ENCODE results near the gene ANK2.

Gene ANK2

GRCh38 chr4:113049421-113050370, at the start of gene ANK2:
ANK2 (plus strand) TSS chr4:113049653; CDS start chr4:113049729, 76 bp downstream.
- peak; percentile 76 for DNase-seq (ENCODE audit: low spot score)

DNA sequence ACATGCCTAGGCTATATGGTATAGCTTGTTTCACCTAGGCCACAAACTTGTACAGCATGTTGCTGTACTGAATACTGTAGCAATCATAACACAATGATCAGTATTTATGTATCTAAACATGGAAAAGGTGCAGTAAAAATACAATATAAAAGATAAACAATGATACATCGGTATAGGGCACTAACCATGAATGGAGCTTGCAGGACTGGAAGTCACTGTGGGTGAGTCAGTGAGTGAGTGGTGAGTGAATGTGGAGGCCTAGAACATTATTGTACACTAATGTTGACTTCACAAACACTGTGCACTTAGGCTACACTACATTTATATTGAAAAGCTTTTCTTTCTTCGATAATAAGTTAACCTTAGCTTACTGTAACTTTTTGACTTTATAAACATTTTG, 45.6 kb upstream of the ANK2 start:
- no peak for DNase-seq (ENCODE audit: low spot score)

GRCh38 chr4:113004655-113005054, 44.8 kb upstream of the ANK2 start:
- DNase-seq (ENCODE audit: low spot score): no peak

DNA sequence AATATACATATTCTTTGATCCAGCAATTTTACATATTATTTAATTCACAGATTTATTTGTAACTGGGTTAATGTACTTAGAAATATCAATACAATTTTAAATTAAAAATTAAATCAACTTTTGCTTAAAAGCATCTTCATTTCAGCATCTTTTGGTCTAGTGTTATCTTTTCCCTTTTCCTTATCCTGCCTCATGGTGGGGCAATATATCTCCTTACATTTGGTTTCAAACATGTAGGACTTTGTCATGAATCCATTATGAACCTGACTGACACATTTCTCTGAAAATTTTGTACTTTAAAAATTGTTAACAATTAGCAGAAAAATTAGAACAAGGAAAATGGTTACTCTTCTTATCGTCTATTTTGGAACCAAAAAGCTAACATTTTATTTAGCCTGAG, 42.8 kb upstream of the ANK2 start:
- no peak for DNase-seq (ENCODE audit: low spot score)

DNA sequence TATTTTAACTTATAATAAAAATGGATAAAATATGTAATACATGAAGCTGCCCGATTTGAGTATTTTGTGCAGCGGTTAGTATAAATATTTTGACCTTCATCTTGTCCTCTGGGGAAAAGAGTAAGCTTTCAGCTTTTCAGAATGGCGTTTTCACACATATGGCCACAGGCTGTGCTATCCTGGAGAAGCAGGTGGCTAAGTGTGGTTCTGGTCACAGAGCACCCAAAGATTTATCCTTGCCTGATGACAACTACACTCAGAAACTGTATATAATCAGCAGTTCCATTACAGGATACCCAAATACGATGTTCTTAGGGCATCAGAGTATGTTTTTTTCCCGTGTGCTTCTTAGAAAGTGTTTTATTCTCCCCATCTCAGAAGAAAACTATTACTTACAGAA, 42.3 kb upstream of the ANK2 start:
- no peak for DNase-seq (ENCODE audit: low spot score)

DNA sequence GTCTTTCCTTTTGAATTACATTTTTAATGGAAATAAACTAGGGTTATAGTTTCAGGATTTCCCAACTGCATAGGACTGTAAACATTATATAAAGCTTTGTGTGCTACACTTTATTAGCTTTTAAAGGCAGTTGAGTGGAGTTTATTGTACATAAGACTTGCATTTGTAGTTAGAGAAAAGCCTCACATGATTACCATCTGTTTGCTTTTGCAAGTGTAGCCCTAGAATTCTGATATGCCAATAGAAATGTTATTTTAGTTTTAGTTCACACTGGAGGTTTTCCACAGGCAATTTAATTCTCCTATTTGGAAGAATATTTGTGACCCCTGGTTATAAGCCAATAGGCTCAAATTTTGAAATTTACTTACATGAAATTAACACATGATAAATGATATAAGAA, 41.3 kb upstream of the ANK2 start:
- no peak for DNase-seq (ENCODE audit: low spot score)

GRCh38 chr4:113008716-113009115, 40.7 kb upstream of the ANK2 start:
- no peak for DNase-seq (ENCODE audit: low spot score)

GRCh38 chr4:113009461-113009860, 40.0 kb upstream of the ANK2 start:
- DNase-seq (ENCODE audit: low spot score): no peak

DNA sequence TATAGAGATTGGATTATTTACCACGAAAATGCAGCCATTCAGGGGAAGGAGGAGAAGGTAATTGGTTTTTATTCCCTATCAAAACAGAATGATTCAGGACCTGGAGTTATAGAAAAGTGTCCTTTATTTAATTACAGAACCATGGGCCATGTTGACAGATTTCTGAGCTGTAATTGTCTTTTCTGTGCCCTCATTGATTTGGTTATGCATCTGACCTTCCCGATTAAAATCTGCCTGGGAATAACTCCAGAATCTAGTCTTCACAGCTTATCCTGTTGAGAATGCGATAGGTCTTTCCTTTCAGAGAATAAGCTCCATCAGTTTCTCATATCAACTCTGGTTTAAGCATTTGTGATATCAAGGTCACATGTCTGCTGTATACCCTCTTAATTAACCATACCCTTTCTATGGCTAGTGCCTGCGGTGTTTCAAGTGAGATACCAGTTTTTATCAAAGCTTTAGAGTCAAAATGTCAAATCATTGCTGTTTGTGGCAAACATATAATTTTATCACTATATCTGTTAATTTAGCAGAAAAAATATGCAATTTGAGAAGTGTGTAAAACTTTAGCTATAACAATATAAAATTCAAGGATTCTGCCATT, 37.2 kb upstream of the ANK2 start:
- DNase-seq (ENCODE audit: low spot score): no peak

GRCh38 chr4:113012786-113013185, 36.7 kb upstream of the ANK2 start:
- DNase-seq (ENCODE audit: low spot score): no peak

DNA sequence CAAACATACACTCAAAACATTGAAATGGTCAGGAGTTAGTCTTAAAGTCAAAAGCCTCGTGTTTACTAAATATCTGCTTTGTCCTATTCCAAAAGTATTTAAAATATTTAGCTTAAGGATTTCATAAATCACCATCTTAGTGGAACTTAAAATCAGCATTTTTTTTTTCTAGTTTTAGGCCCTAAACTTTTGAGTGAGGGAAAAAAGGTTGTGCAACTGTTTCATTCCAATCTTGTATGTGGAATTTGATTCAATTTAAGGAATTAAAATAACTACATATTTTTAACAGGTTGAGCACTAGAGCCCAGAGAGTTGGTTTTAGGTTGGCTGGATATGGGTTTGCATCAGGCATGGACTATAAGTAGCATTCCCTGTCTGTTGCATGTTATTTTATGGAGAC, 35.7 kb upstream of the ANK2 start:
- DNase-seq (ENCODE audit: low spot score): no peak

GRCh38 chr4:113016377-113016776, 33.1 kb upstream of the ANK2 start:
- DNase-seq (ENCODE audit: low spot score): no peak

DNA sequence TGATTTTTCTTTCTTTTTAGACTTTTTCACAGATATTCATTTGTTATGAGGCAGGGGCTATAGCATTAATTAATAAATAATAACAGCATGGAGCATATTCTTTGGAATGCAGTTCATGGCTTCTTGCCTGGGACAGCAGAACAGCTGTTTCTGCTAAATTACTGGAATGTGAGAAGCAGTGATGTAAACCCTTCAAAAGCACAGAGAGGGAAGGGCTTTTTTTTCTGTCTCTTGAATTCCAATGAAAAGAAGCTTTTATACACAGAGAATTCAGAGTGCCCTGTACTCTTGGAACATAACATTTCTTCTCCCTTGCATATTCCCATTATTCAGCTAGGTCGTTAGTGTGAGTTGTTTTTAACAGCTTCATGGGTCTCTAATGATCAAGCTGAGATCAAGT, 28.5 kb upstream of the ANK2 start:
- DNase-seq (ENCODE audit: low spot score): no peak

GRCh38 chr4:113024388-113024787, 25.1 kb upstream of the ANK2 start:
- no peak for DNase-seq (ENCODE audit: low spot score)

GRCh38 chr4:113025416-113025815, 24.0 kb upstream of the ANK2 start:
- no peak for DNase-seq (ENCODE audit: low spot score)

GRCh38 chr4:113026556-113026955, 22.9 kb upstream of the ANK2 start:
- DNase-seq (ENCODE audit: low spot score): no peak

GRCh38 chr4:113028074-113028473, 21.4 kb upstream of the ANK2 start:
- DNase-seq (ENCODE audit: low spot score): no peak

DNA sequence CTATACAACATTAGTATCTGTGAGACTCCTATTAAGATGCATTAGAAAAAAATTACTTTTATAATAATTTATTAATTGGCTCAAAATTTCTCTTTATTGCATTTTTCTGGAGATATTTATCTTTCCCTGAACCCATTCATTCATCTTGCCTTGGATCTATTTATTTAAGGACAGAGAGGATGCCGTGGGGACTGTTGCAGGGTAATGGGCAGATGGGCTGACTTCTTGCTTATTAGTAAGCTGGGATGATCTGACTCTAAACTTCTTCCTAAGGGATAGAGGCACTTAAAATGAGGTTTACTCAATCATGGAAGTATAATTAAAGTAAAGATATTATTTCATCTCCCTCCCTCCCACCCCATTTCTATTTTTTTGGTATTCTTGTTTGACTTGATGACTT, 18.2 kb upstream of the ANK2 start:
- no peak for DNase-seq (ENCODE audit: low spot score)

- no peak for DNase-seq (ENCODE audit: low spot score)
Measured at GRCh38 chr4:113040793-113041192, 8.7 kb upstream of the ANK2 start.

- no peak for DNase-seq (ENCODE audit: low spot score)
Measured at GRCh38 chr4:113042502-113042901, 7.0 kb upstream of the ANK2 start.

- no peak for DNase-seq (ENCODE audit: low spot score)
Measured at GRCh38 chr4:113043591-113043990, 5.9 kb upstream of the ANK2 start.

- no peak for DNase-seq (ENCODE audit: low spot score)
Measured at GRCh38 chr4:113050371-113050755, 910 bp downstream of the ANK2 start.

GRCh38 chr4:113050837-113051236, 1.4 kb downstream of the ANK2 start:
- DNase-seq (ENCODE audit: low spot score): no peak

- no peak for DNase-seq (ENCODE audit: low spot score)
Measured at GRCh38 chr4:113051361-113051760, 1.9 kb downstream of the ANK2 start.
